ENCODE measurements around the gene CSF1R.

DNA sequence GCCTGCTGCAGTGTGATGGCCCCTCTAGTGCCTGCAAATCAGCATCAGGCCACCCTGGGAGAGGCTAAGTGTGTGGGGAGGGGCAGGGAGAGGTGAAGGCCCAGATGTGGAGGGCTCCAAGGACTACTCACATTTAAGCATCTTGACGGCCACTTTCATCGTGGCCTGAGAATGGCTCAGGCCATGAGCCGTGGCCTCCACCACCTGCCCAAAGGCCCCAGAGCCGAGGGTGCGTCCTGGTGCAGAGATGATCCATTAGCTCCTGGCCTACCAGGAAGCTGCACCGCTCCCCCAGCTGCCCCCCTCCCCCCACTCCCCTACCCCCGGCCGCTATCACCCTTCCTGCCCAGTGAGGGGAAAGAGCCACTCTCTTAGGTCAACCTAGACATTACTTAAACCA, 38.2 kb upstream of the CSF1R start:
- TF ChIP-seq SIN3A (IDR thresholded peaks at IDR 0.05; ENCODE audit: borderline replicate concordance, low read depth, low read length): no peak
- TF ChIP-seq RFX5 (IDR thresholded peaks at IDR 0.05; ENCODE audit: low read length): no peak
- TF ChIP-seq, protein P1, sequence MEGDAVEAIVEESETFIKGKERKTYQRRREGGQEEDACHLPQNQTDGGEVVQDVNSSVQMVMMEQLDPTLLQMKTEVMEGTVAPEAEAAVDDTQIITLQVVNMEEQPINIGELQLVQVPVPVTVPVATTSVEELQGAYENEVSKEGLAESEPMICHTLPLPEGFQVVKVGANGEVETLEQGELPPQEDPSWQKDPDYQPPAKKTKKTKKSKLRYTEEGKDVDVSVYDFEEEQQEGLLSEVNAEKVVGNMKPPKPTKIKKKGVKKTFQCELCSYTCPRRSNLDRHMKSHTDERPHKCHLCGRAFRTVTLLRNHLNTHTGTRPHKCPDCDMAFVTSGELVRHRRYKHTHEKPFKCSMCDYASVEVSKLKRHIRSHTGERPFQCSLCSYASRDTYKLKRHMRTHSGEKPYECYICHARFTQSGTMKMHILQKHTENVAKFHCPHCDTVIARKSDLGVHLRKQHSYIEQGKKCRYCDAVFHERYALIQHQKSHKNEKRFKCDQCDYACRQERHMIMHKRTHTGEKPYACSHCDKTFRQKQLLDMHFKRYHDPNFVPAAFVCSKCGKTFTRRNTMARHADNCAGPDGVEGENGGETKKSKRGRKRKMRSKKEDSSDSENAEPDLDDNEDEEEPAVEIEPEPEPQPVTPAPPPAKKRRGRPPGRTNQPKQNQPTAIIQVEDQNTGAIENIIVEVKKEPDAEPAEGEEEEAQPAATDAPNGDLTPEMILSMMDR (IDR thresholded peaks at IDR 0.05): no peak
- no peak for TF ChIP-seq GATA2 (CRISPR knock-in tag; IDR thresholded peaks at IDR 0.05)
- no peak for TF ChIP-seq POLR2AphosphoS5 (IDR thresholded peaks at IDR 0.05; ENCODE audit: low read depth, low read length)
